ENCODE data around the gene PLCL2. TPM values are rescaled to one million over a fixed set of nuclear protein-coding genes. Genes with fewer than 3 reads are reported as not detected.

PLCL2 gene
- total and polyA plus RNA-seq, 2 donors (not counting 1 experiment from before 2014, with no cell fraction given), result 21.7 to 55.2 TPM

DNA sequence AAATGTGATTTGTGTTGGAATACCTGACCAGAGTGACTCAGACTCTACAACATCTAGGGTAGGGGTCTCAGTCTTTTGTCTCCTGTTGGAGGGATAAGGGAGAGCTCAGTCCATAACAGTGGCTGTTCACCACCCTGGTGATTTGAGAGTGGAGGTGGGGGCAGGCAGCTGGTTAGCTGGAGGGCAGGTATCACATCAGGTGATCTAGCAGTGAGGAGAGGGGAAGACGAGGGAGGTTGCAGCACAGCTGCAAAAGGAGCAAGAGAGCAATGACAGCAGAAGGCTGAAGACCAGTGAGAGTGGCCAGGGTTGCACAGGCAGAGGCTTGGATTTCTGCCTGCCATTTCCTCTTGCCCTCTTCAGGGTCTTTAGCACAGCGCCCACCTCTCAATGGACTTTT lies 38.4 kb downstream of the PLCL2 start:
- H3K79me2 ChIP-seq (ENCODE audit: control insufficient read depth, insufficient read depth, low read length), result peaks cover 99% of the 10 kb centered on the region
- Mint-ChIP-seq H3K27ac (no peak overlapping the region), H3K4me1 (peaks cover 55% of the 10 kb centered on the region), H3K9me3 (ENCODE audit: insufficient read depth) (peaks cover 2% of the 10 kb centered on the region), H3K27me3 (no peaks in the 10 kb centered on the region), H3K4me3 (no peak overlapping the region)
- H3K4me1 ChIP-seq (ENCODE audit: control insufficient read depth in 2 of 2, insufficient read depth in 2 of 2, low read length in 2 of 2), result peaks cover 14 to 31% of the 10 kb centered on the region in 2 donors
- ChIA-PET CTCF (interaction anchor here (0.7 kb wide), 1 partner anchor 39 kb away, joined by 3 read pairs; the partner anchor contains the start of gene PLCL2), POLR2A (no interaction called here)
- H3K4me3 ChIP-seq (ENCODE audit: control extremely low read depth in 1 of 5, extremely low read depth in 1 of 5, insufficient read depth in 1 of 5, low read depth in 2 of 5, low read length in 4 of 5), result no peak overlapping the region
- H2AFZ ChIP-seq (ENCODE audit: insufficient read depth, low read depth, low read length, poor library complexity, severe bottlenecking), result no peak overlapping the region
- no peak for TF ChIP-seq EZH2 (IDR thresholded peaks at IDR 0.05; ENCODE audit: borderline replicate concordance, insufficient read depth, low read depth, low read length, poor library complexity, severe bottlenecking)
- TF ChIP-seq, protein P1, sequence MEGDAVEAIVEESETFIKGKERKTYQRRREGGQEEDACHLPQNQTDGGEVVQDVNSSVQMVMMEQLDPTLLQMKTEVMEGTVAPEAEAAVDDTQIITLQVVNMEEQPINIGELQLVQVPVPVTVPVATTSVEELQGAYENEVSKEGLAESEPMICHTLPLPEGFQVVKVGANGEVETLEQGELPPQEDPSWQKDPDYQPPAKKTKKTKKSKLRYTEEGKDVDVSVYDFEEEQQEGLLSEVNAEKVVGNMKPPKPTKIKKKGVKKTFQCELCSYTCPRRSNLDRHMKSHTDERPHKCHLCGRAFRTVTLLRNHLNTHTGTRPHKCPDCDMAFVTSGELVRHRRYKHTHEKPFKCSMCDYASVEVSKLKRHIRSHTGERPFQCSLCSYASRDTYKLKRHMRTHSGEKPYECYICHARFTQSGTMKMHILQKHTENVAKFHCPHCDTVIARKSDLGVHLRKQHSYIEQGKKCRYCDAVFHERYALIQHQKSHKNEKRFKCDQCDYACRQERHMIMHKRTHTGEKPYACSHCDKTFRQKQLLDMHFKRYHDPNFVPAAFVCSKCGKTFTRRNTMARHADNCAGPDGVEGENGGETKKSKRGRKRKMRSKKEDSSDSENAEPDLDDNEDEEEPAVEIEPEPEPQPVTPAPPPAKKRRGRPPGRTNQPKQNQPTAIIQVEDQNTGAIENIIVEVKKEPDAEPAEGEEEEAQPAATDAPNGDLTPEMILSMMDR (IDR thresholded peaks at IDR 0.05), result no peak
- H3K9ac ChIP-seq (ENCODE audit: low read length), result no peak overlapping the region
- DNase-seq, result no peak
- peaks cover 0 to 2% of the 10 kb centered on the region in 2 experiments for H3K36me3 ChIP-seq (replicated peaks in 1 of 2; ENCODE audit: control extremely low read depth in 1 of 2, control insufficient read depth in 1 of 2, extremely low read depth in 1 of 2, insufficient read depth in 2 of 2, low read length in 1 of 2)
- WGBS (ENCODE audit: insufficient coverage), result 80% methylated on average over 1 of the region's 2 CpGs
- peaks cover 3 to 9% (median 8%) of the 10 kb centered on the region in 3 donors for H3K9me3 ChIP-seq (ENCODE audit: control extremely low read depth in 1 of 3, control insufficient read depth in 2 of 3, insufficient read depth in 1 of 3, low read length in 2 of 3)
- H3K27me3 ChIP-seq (replicated peaks in 1 of 4; ENCODE audit: control extremely low read depth in 1 of 4, control insufficient read depth in 3 of 4, insufficient read depth in 4 of 4, low read length in 3 of 4), result no peaks in the 10 kb centered on the region
- no peak overlapping the region for H3K4me2 ChIP-seq (replicated peaks; ENCODE audit: low read depth, low read length, poor library complexity, severe bottlenecking)
- H4K20me1 ChIP-seq (ENCODE audit: control insufficient read depth, insufficient read depth, low read length, poor library complexity, severe bottlenecking), result peaks cover 64% of the 10 kb centered on the region
- ATAC-seq (ENCODE audit: low read depth), result no peak
- intact Hi-C loops (cut with micrococcal nuclease), result no loop called here
- no peak overlapping the region for H3K27ac ChIP-seq (ENCODE audit: low read length in 2 of 2)

DNA sequence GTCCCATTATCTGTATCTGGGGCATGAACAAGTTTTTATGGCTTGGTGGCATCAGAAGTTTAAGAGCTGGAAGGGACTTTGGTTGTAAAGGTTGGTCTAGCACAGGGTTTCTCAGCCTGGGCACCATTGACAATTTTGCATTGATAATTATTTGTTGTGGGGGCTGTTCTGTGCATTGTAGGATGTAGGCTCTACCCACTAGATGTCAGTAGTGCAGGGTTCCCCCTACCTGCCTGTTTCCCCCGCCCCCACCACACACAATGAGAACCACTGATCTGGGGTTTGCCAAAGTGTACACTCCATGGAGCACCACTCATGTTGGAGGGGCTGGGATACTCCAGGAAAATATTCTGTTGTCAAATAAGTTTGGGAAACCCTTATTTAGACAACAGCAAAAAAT lies 42.7 kb downstream of the PLCL2 start:
- TF ChIP-seq EZH2 (IDR thresholded peaks at IDR 0.05; ENCODE audit: borderline replicate concordance, insufficient read depth, low read depth, low read length, poor library complexity, severe bottlenecking), result no peak
- TF ChIP-seq, protein P1 (IDR thresholded peaks at IDR 0.05), result no peak
- Histone ChIP-seq H3K27ac (ENCODE audit: low read length in 2 of 2) (no peak overlapping the region), H3K4me2 (replicated peaks; ENCODE audit: low read depth, low read length, poor library complexity, severe bottlenecking) (no peak overlapping the region), H3K9me3 (ENCODE audit: control extremely low read depth in 1 of 3, control insufficient read depth in 2 of 3, insufficient read depth in 1 of 3, low read length in 2 of 3) (peaks cover 3 to 12% (median 8%) of the 10 kb centered on the region in 3 donors), H3K4me3 (ENCODE audit: control extremely low read depth in 1 of 5, extremely low read depth in 1 of 5, insufficient read depth in 1 of 5, low read depth in 2 of 5, low read length in 4 of 5) (no peak overlapping the region), H3K9ac (ENCODE audit: low read length) (no peak overlapping the region), H2AFZ (ENCODE audit: insufficient read depth, low read depth, low read length, poor library complexity, severe bottlenecking) (no peak overlapping the region), H4K20me1 (ENCODE audit: control insufficient read depth, insufficient read depth, low read length, poor library complexity, severe bottlenecking) (peaks cover 80% of the 10 kb centered on the region), H3K79me2 (ENCODE audit: control insufficient read depth, insufficient read depth, low read length) (peaks cover 100% of the 10 kb centered on the region), H3K36me3 (replicated peaks in 1 of 2; ENCODE audit: control extremely low read depth in 1 of 2, control insufficient read depth in 1 of 2, extremely low read depth in 1 of 2, insufficient read depth in 2 of 2, low read length in 1 of 2) (peaks cover 0 to 2% of the 10 kb centered on the region in 2 experiments), H3K27me3 (replicated peaks in 1 of 4; ENCODE audit: control extremely low read depth in 1 of 4, control insufficient read depth in 3 of 4, insufficient read depth in 4 of 4, low read length in 3 of 4) (no peaks in the 10 kb centered on the region), H3K4me1 (ENCODE audit: control insufficient read depth in 2 of 2, insufficient read depth in 2 of 2, low read length in 2 of 2) (peaks cover 22 to 30% of the 10 kb centered on the region in 2 donors)
- ChIA-PET CTCF (interaction anchor here (0.6 to 1.8 kb wide), 7 partner anchors 10 to 41 kb away, joined by 3 to 7 read pairs (median 3); no protein-coding TSS in a partner anchor), POLR2A (no interaction called here)
- Mint-ChIP-seq H3K4me3 (no peak overlapping the region), H3K9me3 (ENCODE audit: insufficient read depth) (peaks cover 2% of the 10 kb centered on the region), H3K27me3 (no peaks in the 10 kb centered on the region), H3K27ac (peak overlapping the region; percentile 7), H3K4me1 (peaks cover 70% of the 10 kb centered on the region)
- no CpG with 5 or more reads among the region's 1 CpG for WGBS (ENCODE audit: insufficient coverage)
- ATAC-seq (ENCODE audit: low read depth), result no peak
- peak; percentile 26 for DNase-seq
- intact Hi-C loops (cut with micrococcal nuclease), result no loop called here

All from B cell (primary cell).